ENCODE results near the gene CEP162.

DNA sequence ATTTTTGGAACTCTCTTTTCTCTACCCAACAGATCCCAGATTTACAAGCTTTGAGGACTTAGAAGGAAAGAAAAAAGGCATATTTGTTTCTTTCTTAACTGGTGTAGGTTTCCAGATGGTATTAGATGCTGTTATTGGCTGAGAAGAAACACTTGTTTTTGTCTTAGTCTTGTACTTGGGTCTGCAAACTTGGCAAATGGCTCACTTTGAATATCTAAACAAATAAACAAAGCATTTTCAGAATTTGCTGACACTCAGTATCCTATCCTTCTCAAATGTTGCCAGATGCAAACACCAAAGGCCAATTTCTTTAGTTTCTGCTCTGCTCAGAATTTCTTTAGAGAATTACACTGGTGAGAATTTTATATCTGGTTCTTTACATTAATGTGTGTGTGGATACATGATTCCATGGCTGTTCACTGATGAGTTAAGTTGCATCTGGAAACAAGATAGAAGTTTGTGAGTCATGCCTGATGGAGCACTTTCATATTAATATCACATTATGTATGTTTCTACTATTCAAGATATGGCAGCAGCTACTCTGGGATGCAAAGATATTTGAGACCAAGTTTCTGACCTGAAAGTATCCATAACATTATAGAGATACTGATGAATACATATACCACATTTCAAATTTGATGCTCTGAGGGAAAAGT is 43.7 kb upstream of the CEP162 start:
- TF ChIP-seq CTCF (IDR thresholded peaks at IDR 0.05) (no peak), POLR2A (IDR thresholded peaks at IDR 0.05) (no peak)
